ENCODE data around the gene MYCBP.
A peak's percentile ranks its signal among the peaks of the same experiment; 100 is the strongest.
"Not testable (repeated sequence)": the region's sequence is repeated elsewhere in the genome, so short reads cannot be mapped to it uniquely, and the experiment has no call there.

The MYCBP gene

GRCh38 chr1:38865112-38865715 is 7.9 kb downstream of the MYCBP start:
- no peak for DNase-seq

GRCh38 chr1:38860454-38860795 is 12.7 kb downstream of the MYCBP start:
- DNase-seq: peak in 1 of 2 experiments; percentile 12

- DNase-seq: peak; percentile 93 to 94
These were observed 13.3 kb downstream of the MYCBP start, which contains the start of gene RRAGC for GRCh38 chr1:38859561-38860453. Gene RRAGC, minus strand, starts transcription at chr1:38859772. Its CDS starts 126 bp downstream, at chr1:38859646.

GRCh38 chr1:38858833-38859560 is 14.2 kb downstream of the MYCBP start:
- DNase-seq: peak; percentile 15 to 20

GRCh38 chr1:38852780-38853179 is 20.4 kb downstream of the MYCBP start:
- no peak for DNase-seq

- DNase-seq: peak; percentile 90 to 94
These were observed 25.1 kb downstream of the MYCBP start for GRCh38 chr1:38848071-38848470.

GRCh38 chr1:38846210-38846609 is 26.9 kb downstream of the MYCBP start:
- DNase-seq: no peak

- DNase-seq: not testable (repeated sequence)
These were observed 28.1 kb downstream of the MYCBP start for GRCh38 chr1:38845088-38845487.

- DNase-seq: no peak
These were observed 32.9 kb downstream of the MYCBP start for GRCh38 chr1:38840281-38840680.

GRCh38 chr1:38839363-38839762 is 33.8 kb downstream of the MYCBP start:
- DNase-seq: no peak

GRCh38 chr1:38836316-38836715 is 36.8 kb downstream of the MYCBP start:
- DNase-seq: not testable (repeated sequence)

GRCh38 chr1:38834937-38835827 is 38.0 kb downstream of the MYCBP start:
- DNase-seq: peak; percentile 92 to 93

- DNase-seq: peak; percentile 72 to 79
These were observed 38.8 kb downstream of the MYCBP start for GRCh38 chr1:38834221-38834782.

GRCh38 chr1:38833146-38833545 is 40.0 kb downstream of the MYCBP start:
- DNase-seq: no peak

- no peak for DNase-seq
These were observed 40.8 kb downstream of the MYCBP start for GRCh38 chr1:38832370-38832734.

GRCh38 chr1:38831731-38832369 is 41.3 kb downstream of the MYCBP start:
- DNase-seq: no peak

GRCh38 chr1:38829368-38829767 is 43.8 kb downstream of the MYCBP start:
- no peak for DNase-seq

- DNase-seq: no peak
These were observed 45.8 kb downstream of the MYCBP start for GRCh38 chr1:38827318-38827717.

- DNase-seq: no peak
These were observed 46.3 kb downstream of the MYCBP start for GRCh38 chr1:38826886-38827285.

GRCh38 chr1:38826262-38826661 is 46.9 kb downstream of the MYCBP start:
- no peak for DNase-seq

- no peak for DNase-seq
These were observed 52.3 kb downstream of the MYCBP start for GRCh38 chr1:38820860-38821259.

- DNase-seq: no peak
These were observed 53.6 kb downstream of the MYCBP start for GRCh38 chr1:38819516-38819915.
